ENCODE measurements around the gene TP73. TPM values are rescaled to one million over a fixed set of nuclear protein-coding genes. Genes with fewer than 3 reads are reported as not detected.

Gene TP73
- total RNA-seq, 1 experiment from 2014 or later = 19.2 TPM

DNA sequence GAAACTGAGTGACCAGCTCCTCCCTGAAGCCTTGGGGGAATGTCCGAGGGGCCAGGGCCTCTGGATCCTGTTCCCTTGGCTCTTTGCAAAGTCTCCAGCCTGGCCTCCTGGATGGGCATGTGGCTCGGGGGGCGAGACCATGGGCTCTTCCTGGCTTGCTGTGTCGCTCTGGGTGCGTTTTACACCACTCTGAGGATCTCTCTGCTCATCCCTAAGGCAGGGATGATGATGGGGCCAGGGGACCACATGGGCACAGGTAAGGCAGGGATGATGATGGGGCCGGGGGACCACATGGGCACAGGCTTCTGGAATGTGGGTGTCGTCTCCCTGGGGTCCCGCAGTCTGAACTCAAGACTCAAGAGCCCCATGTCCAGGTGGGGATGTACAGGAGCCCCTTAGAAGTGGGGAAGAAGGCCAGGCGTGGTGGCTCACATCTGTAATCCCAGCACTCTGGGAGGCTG is 17.7 kb downstream of the TP73 start:
- H3K27ac ChIP-seq (ENCODE audit: low read depth, low read length) = no peak overlapping the region
- ChIA-PET POLR2A (no interaction called here), CTCF (no interaction called here), RAD21 (ENCODE audit: low non-redundant PET in 1 of 2, low total read pairs in 2 of 2, uncharacterized antibody in 2 of 2, unreplicated experiment in 2 of 2) (no interaction called here)
- H3K9ac ChIP-seq (ENCODE audit: low read length) = no peak overlapping the region
- no peaks in the 10 kb centered on the region for H3K9me3 ChIP-seq (ENCODE audit: control insufficient read depth in 1 of 2, insufficient read depth in 1 of 2, low read depth in 1 of 2, low read length in 2 of 2)
- peak overlapping the region; percentile 21; the same call in 1 of the 2 replicates for H3K4me2 ChIP-seq (ENCODE audit: low read length)
- H3K36me3 ChIP-seq (ENCODE audit: control insufficient read depth in 1 of 2, insufficient read depth in 2 of 2, low read length in 2 of 2) = no peaks in the 10 kb centered on the region
- H3K9me2 ChIP-seq (ENCODE audit: insufficient read depth) = no peaks in the 10 kb centered on the region
- H2AFZ ChIP-seq (ENCODE audit: low read depth, low read length, poor library complexity, severe bottlenecking) = no peak overlapping the region
- DNase-seq (ENCODE audit: low read depth, low spot score) = no peak
- no TSS peak for BruUV-seq (replicated peaks)
- ATAC-seq = no peak
- H3K27me3 ChIP-seq (ENCODE audit: insufficient read depth, low read length) = no peaks in the 10 kb centered on the region
- H4K20me1 ChIP-seq (ENCODE audit: insufficient read depth) = no peaks in the 10 kb centered on the region
- peaks cover 53% of the 10 kb centered on the region; the same call in 1 of the 2 replicates for H3K79me2 ChIP-seq (ENCODE audit: insufficient read depth, low read length)
- TF ChIP-seq JUND (IDR thresholded peaks at IDR 0.05) (no peak), SIN3A (IDR thresholded peaks at IDR 0.05; ENCODE audit: low read depth) (no peak), CEBPB (IDR thresholded peaks at IDR 0.05; ENCODE audit: low read depth) (no peak), EZH2 (IDR thresholded peaks at IDR 0.05) (no peak), EZH2phosphoT487 (IDR thresholded peaks at IDR 0.05; ENCODE audit: borderline replicate concordance) (no peak), RAD21 (IDR thresholded peaks at IDR 0.05; ENCODE audit: low read depth) (no peak), ZFX (IDR thresholded peaks at IDR 0.05) (no peak)
- TF ChIP-seq, protein P1, sequence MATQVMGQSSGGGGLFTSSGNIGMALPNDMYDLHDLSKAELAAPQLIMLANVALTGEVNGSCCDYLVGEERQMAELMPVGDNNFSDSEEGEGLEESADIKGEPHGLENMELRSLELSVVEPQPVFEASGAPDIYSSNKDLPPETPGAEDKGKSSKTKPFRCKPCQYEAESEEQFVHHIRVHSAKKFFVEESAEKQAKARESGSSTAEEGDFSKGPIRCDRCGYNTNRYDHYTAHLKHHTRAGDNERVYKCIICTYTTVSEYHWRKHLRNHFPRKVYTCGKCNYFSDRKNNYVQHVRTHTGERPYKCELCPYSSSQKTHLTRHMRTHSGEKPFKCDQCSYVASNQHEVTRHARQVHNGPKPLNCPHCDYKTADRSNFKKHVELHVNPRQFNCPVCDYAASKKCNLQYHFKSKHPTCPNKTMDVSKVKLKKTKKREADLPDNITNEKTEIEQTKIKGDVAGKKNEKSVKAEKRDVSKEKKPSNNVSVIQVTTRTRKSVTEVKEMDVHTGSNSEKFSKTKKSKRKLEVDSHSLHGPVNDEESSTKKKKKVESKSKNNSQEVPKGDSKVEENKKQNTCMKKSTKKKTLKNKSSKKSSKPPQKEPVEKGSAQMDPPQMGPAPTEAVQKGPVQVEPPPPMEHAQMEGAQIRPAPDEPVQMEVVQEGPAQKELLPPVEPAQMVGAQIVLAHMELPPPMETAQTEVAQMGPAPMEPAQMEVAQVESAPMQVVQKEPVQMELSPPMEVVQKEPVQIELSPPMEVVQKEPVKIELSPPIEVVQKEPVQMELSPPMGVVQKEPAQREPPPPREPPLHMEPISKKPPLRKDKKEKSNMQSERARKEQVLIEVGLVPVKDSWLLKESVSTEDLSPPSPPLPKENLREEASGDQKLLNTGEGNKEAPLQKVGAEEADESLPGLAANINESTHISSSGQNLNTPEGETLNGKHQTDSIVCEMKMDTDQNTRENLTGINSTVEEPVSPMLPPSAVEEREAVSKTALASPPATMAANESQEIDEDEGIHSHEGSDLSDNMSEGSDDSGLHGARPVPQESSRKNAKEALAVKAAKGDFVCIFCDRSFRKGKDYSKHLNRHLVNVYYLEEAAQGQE (IDR thresholded peaks at IDR 0.05; ENCODE audit: low read depth) = no peak
- TF ChIP-seq, protein P2, sequence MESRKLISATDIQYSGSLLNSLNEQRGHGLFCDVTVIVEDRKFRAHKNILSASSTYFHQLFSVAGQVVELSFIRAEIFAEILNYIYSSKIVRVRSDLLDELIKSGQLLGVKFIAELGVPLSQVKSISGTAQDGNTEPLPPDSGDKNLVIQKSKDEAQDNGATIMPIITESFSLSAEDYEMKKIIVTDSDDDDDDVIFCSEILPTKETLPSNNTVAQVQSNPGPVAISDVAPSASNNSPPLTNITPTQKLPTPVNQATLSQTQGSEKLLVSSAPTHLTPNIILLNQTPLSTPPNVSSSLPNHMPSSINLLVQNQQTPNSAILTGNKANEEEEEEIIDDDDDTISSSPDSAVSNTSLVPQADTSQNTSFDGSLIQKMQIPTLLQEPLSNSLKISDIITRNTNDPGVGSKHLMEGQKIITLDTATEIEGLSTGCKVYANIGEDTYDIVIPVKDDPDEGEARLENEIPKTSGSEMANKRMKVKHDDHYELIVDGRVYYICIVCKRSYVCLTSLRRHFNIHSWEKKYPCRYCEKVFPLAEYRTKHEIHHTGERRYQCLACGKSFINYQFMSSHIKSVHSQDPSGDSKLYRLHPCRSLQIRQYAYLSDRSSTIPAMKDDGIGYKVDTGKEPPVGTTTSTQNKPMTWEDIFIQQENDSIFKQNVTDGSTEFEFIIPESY (IDR thresholded peaks at IDR 0.05; ENCODE audit: extremely low read depth, insufficient replicate concordance, low read length) = no peak
- intact Hi-C loops (cut with micrococcal nuclease) = loop anchor here (5.0 kb wide), 1 partner anchor 232 kb away; the partner anchor contains the start of gene C1orf174
- peaks cover 35 to 67% of the 10 kb centered on the region in 2 experiments for H3K4me1 ChIP-seq (ENCODE audit: control insufficient read depth in 1 of 2, insufficient read depth in 2 of 2, low read length in 2 of 2)
- no peak overlapping the region for H3K4me3 ChIP-seq (replicated peaks in 1 of 2; ENCODE audit: low read depth in 1 of 2, low read length in 2 of 2)
